Spleen (tissue), 11 donors: ENCODE measurements around the gene ACADL. TPM values are rescaled to one million over a fixed set of nuclear protein-coding genes. Genes with fewer than 3 reads are reported as not detected.
"Not testable (repeated sequence)": the region's sequence is repeated elsewhere in the genome, so short reads cannot be mapped to it uniquely, and the experiment has no call there.

Experiments
- DNase-seq: peaks from one replicate; pipeline ENCODE4 v3.0.0-alpha.2; 2020
- H3K27ac ChIP-seq, 8 donors: fragments of 200-600 bp; sonication (generic) in 7 of 8; 1 replicate in 4 of 8; 2 replicates in 4 of 8; pipeline versions ENCODE4 v1.5.0 to v1.8.0; 2016 to 2021; ENCODE audit warnings: inconsistent platforms in 4 of 8, mild to moderate bottlenecking in 4 of 8, moderate library complexity in 1 of 8
- H3K27me3 ChIP-seq, 7 donors: fragments of 200-600 bp; sonication (generic) in 6 of 7; replicated peaks in 1 of 7; 1 replicate in 4 of 7; 2 replicates in 3 of 7; pipeline versions ENCODE4 v1.5.0 to v1.8.0; 2016 to 2021; ENCODE audit warnings: inconsistent platforms in 3 of 7, mild to moderate bottlenecking in 1 of 7
- H3K36me3 ChIP-seq, 6 donors: fragments of 200-600 bp; sonication (generic) in 5 of 6; 1 replicate in 4 of 6; 2 replicates in 2 of 6; pipeline versions ENCODE4 v1.5.0 to v1.8.0; 2016 to 2021; ENCODE audit warnings: inconsistent platforms in 2 of 6
- H3K4me1 ChIP-seq, 6 donors: fragments of 200-600 bp; sonication (generic) in 5 of 6; 1 replicate in 3 of 6; 2 replicates in 3 of 6; pipeline versions ENCODE4 v1.5.0 to v1.8.0; 2016 to 2021; ENCODE audit warnings: inconsistent platforms in 3 of 6
- H3K4me3 ChIP-seq, 8 donors: fragments of 200-600 bp; sonication (generic) in 7 of 8; 1 replicate in 4 of 8; 2 replicates in 4 of 8; pipeline versions ENCODE4 v1.5.0 to v1.8.0; 2016 to 2021; ENCODE audit warnings: inconsistent platforms in 4 of 8, mild to moderate bottlenecking in 4 of 8, moderate library complexity in 2 of 8
- H3K9me3 ChIP-seq, 8 donors: fragments of 200-600 bp; sonication (generic) in 7 of 8; 1 replicate in 4 of 8; 2 replicates in 4 of 8; pipeline versions ENCODE4 v1.5.0 to v1.8.0; 2016 to 2021; ENCODE audit warnings: inconsistent platforms in 4 of 8
- POLR2A ChIP-seq, 3 donors: fragments of 450-650 bp; IDR thresholded peaks; one replicate each; pipeline ENCODE4 v1.5.1; 2017; ENCODE audit warnings: antibody characterized with exemption in 3 of 3, mild to moderate bottlenecking in 1 of 3
- POLR2AphosphoS5 ChIP-seq, 3 donors: sonication (generic); formaldehyde crosslinking; IDR thresholded peaks; one replicate each; pipeline ENCODE4 v1.5.1; 2017; ENCODE audit warnings: antibody characterized with exemption in 3 of 3
- WGBS, 5 donors: extraction: QIAGEN DNeasy Blood & Tissue Kit in 3 of 5; methylation state at CpG; one replicate each; pipeline versions ENCODE4 v1.1.5 to v1.1.7; 2013 to 2018; 5-methylcytosine and 5-hydroxymethylcytosine counted together
- intact Hi-C: fragments of 100-400 bp; cut with DNase I; formaldehyde crosslinking; loops from one replicate; pipeline ENCODE4 v1.15.0; 2023; ENCODE audit warnings: low total_unique reads
- polyA plus RNA-seq, 3 donors: library from polyadenylated mRNA; stranded (reverse); fragments of 200-250 nt; gene quantifications; one replicate each; pipeline ENCODE4 v1.2.1, GENCODE V29; 2013
- total RNA-seq, 7 donors: library from RNA; depleted of rRNA in 3 of 7; stranded (reverse); fragments of >200 nt in 3 of 7; fragmentation: NEBNext Ultra II Directional in 4 of 7; extraction: Animal tissue kit (Norgen Biotek cat#: 25700) in 4 of 7; gene quantifications; one replicate each; pipeline versions ENCODE4 v1.1.0 to v1.2.1, GENCODE V29; 2016 to 2021
- TF ChIP-seq, protein P1 (sequence below), 11 experiments: fragments of 200-600 bp in 7 of 11; fragments of 450-650 bp in 4 of 11; sonication (generic) in 4 of 11; IDR thresholded peaks in 8 of 11; conservative IDR thresholded peaks in 3 of 11; 1 replicate in 7 of 11; 2 replicates in 4 of 11; pipeline versions ENCODE4 v1.4.0 to v1.8.0; 2016 to 2021; ENCODE audit warnings: antibody characterized with exemption in 11 of 11, inconsistent platforms in 4 of 11, mild to moderate bottlenecking in 1 of 11
- donor health status: healthy with polysubstance abuse.
- donor health status: DM: no; HTN: no; CAD: no; lungs with moderate emphysema.
- donor health status: DM: no; HTN: no; CAD: no.
- donor health status: Bipolar disorder and iron deficiency.
- donor health status: healthy.
- donor health status: DM: no; HTN: no; CAD: no.
- donor health status: DM: yes; HTN: yes; CAD: no.

Gene ACADL
- total and polyA plus RNA-seq, 10 donors: 0.07 to 0.32 TPM; not detected in 8

DNA sequence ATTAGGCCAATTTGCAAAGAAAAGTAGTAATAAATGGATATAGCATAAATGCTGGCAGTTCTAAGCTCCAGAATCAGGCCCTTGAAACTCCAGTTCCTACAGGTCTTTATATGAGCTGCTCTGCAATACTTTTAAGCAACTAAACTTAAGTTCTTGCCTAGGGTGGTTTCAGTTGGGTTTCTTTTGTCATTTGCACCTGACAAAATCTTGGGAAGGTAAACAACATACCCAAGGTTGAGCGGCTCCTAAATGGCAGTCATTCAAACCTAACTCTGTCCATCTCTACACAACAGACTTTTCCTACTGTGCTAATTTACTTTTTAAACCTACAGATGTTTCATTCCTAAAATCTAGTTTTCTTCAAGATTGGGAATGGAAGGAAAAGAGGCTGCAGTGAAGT lies 44.8 kb downstream of the ACADL start:
- WGBS, 5 donors: 93 to 100% (median 97%) methylated on average over 1 of the region's 1 CpG
- intact Hi-C loops: no loop called here
- peaks cover 0 to 24% (median 0%) of the 10 kb centered on the region in 7 donors for H3K27me3 ChIP-seq

DNA sequence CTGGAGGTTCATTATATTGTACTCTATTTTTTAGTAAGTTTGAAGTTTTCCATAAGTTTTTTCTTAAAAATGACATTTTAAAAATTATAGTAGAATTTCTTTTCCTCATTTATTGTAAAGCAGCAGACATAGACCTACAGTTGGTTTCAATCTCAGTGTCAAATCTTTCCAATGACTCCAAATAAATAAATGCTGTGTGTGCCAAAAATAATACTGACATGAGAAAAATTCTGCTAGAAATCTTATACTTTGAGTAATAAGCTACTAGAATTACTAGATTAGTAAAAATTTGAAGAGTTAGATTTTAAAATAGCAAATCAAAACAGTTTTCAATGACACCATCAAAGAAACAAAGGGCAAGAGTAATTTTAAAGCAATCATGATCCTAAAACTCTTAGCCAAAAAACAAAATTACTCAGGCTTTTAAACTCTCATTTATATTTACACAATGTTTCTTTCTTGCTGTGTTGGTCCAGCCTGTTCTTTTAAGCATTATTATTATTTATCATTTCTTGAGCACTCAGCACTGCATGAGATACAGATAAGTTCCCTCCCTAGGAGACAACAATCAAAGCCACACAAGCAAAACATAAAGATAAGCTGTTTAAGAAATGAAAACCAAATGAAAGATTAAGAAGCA lies 45.8 kb downstream of the ACADL start:
- intact Hi-C loops: no loop called here

More for the DNA sequence above, 44.8 kb downstream of the ACADL start:
- H3K4me3 ChIP-seq: no peak overlapping the region
- no peak for DNase-seq
- peaks cover 0 to 34% (median 20%) of the 10 kb centered on the region in 8 donors for H3K9me3 ChIP-seq
- TF ChIP-seq POLR2AphosphoS5 (IDR thresholded peaks at IDR 0.05): no peak
- TF ChIP-seq, protein P1, sequence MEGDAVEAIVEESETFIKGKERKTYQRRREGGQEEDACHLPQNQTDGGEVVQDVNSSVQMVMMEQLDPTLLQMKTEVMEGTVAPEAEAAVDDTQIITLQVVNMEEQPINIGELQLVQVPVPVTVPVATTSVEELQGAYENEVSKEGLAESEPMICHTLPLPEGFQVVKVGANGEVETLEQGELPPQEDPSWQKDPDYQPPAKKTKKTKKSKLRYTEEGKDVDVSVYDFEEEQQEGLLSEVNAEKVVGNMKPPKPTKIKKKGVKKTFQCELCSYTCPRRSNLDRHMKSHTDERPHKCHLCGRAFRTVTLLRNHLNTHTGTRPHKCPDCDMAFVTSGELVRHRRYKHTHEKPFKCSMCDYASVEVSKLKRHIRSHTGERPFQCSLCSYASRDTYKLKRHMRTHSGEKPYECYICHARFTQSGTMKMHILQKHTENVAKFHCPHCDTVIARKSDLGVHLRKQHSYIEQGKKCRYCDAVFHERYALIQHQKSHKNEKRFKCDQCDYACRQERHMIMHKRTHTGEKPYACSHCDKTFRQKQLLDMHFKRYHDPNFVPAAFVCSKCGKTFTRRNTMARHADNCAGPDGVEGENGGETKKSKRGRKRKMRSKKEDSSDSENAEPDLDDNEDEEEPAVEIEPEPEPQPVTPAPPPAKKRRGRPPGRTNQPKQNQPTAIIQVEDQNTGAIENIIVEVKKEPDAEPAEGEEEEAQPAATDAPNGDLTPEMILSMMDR (IDR thresholded peaks at IDR 0.05 in 8 of 11, conservative IDR thresholded peaks at IDR 0.05 in 3 of 11): no peak
- no peak for TF ChIP-seq POLR2A (IDR thresholded peaks at IDR 0.05)
- H3K36me3 ChIP-seq: no peaks in the 10 kb centered on the region
- H3K4me1 ChIP-seq: no peaks in the 10 kb centered on the region
- H3K27ac ChIP-seq: no peak overlapping the region

DNA sequence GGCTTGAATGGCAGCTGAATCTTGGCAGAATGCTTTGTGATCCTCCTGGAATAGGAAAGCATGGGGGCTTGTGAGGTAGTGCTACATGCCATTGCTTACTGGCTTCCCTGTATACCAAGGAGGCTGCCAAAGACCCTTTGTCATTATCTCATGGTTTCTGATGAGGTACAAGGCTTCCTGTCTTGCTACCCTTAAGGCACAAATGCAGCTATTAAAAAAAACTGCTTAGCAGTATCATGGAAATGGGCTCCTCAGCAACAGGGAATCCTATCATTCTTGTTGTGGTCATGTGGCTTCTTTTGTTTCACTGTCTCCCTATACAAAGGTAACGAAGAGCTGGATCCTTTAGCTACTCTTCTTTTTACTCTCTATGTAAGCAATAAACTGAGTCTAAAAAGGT lies 47.5 kb downstream of the ACADL start:
- Histone ChIP-seq H3K4me3 (no peak overlapping the region), H3K4me1 (no peaks in the 10 kb centered on the region), H3K27ac (no peak overlapping the region), H3K9me3 (peaks cover 0 to 7% (median 0%) of the 10 kb centered on the region in 8 donors), H3K27me3 (peaks cover 0 to 32% (median 0%) of the 10 kb centered on the region in 7 donors), H3K36me3 (no peaks in the 10 kb centered on the region)
- intact Hi-C loops: no loop called here
- WGBS, 5 donors: 79 to 94% (median 85%) methylated on average over 1 of the region's 1 CpG
- DNase-seq: no peak
- TF ChIP-seq POLR2A (IDR thresholded peaks at IDR 0.05): no peak
- TF ChIP-seq, protein P1 (IDR thresholded peaks at IDR 0.05 in 8 of 11, conservative IDR thresholded peaks at IDR 0.05 in 3 of 11): no peak
- no peak for TF ChIP-seq POLR2AphosphoS5 (IDR thresholded peaks at IDR 0.05)

More for the DNA sequence above, 45.8 kb downstream of the ACADL start:
- peaks cover 0 to 24% (median 11%) of the 10 kb centered on the region in 8 donors for H3K9me3 ChIP-seq
- no peak overlapping the region for H3K4me3 ChIP-seq
- H3K27ac ChIP-seq: no peak overlapping the region
- TF ChIP-seq, protein P1 (IDR thresholded peaks at IDR 0.05 in 8 of 11, conservative IDR thresholded peaks at IDR 0.05 in 3 of 11): no peak
- TF ChIP-seq POLR2AphosphoS5 (IDR thresholded peaks at IDR 0.05) (no peak), POLR2A (IDR thresholded peaks at IDR 0.05) (no peak)
- DNase-seq: no peak
- H3K4me1 ChIP-seq: no peaks in the 10 kb centered on the region
- peaks cover 0 to 24% (median 0%) of the 10 kb centered on the region in 7 donors for H3K27me3 ChIP-seq
- no peaks in the 10 kb centered on the region for H3K36me3 ChIP-seq

DNA sequence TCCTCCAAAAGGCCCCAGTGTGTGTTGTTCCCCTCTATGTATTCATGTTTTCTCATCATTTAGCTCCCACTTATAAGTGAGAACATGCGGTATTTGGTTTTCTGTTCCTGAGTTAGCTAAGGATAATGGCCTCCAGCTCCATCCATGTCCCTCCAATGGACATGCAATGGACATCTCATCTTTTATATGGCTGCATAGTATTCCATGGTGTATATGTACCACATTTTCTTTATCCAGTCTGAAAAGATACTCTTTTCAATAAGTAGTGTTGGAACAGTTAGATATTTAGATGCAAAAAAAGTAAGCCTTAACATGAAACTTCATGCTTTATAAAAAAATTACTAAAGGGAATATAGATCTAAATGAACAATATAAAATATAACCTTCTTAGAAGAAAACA lies 48.1 kb downstream of the ACADL start:
- WGBS, 5 donors: 95 to 100% (median 97%) methylated on average over 1 of the region's 1 CpG
- H3K27ac ChIP-seq, H3K9me3 ChIP-seq, DNase-seq, H3K4me3 ChIP-seq, H3K4me1 ChIP-seq, H3K36me3 ChIP-seq, intact Hi-C loops: not testable (repeated sequence)
- H3K27me3 ChIP-seq: peaks cover 0 to 36% (median 0%) of the 10 kb centered on the region in 7 donors
